ENCODE measurements around the gene MYO1A.

The MYO1A gene

GRCh38 chr12:57049890-57050289, at the start of gene MYO1A:
MYO1A (minus strand) TSS chr12:57050129; CDS start chr12:57048323, 1,806 bp downstream.
- no peak for DNase-seq (ENCODE audit: low read depth)
- H3K4me3 ChIP-seq (ENCODE audit: low read length) = no peak within 1 kb of the TSS
- TF ChIP-seq CTCF (conservative IDR thresholded peaks at IDR 0.05; ENCODE audit: low read depth, low read length) = no peak

GRCh38 chr12:57099047-57099714, 49.3 kb upstream of the MYO1A start:
- no peak overlapping the region for H3K4me3 ChIP-seq (ENCODE audit: low read length)
- TF ChIP-seq CTCF (conservative IDR thresholded peaks at IDR 0.05; ENCODE audit: low read depth, low read length) = no peak
- no peak for DNase-seq (ENCODE audit: low read depth)

GRCh38 chr12:57098546-57098945, 48.6 kb upstream of the MYO1A start:
- DNase-seq (ENCODE audit: low read depth) = no peak
- TF ChIP-seq CTCF (conservative IDR thresholded peaks at IDR 0.05; ENCODE audit: low read depth, low read length) = no peak
- H3K4me3 ChIP-seq (ENCODE audit: low read length) = no peak overlapping the region

GRCh38 chr12:57097554-57097835, 47.6 kb upstream of the MYO1A start:
- DNase-seq (ENCODE audit: low read depth) = no peak
- H3K4me3 ChIP-seq (ENCODE audit: low read length) = no peak overlapping the region
- no peak for TF ChIP-seq CTCF (conservative IDR thresholded peaks at IDR 0.05; ENCODE audit: low read depth, low read length)

GRCh38 chr12:57096748-57097553, 47.0 kb upstream of the MYO1A start:
- no peak overlapping the region for H3K4me3 ChIP-seq (ENCODE audit: low read length)
- no peak for TF ChIP-seq CTCF (conservative IDR thresholded peaks at IDR 0.05; ENCODE audit: low read depth, low read length)
- no peak for DNase-seq (ENCODE audit: low read depth)

GRCh38 chr12:57096099-57096572, 46.2 kb upstream of the MYO1A start:
- H3K4me3 ChIP-seq (ENCODE audit: low read length) = no peak overlapping the region
- no peak for TF ChIP-seq CTCF (conservative IDR thresholded peaks at IDR 0.05; ENCODE audit: low read depth, low read length)
- DNase-seq (ENCODE audit: low read depth) = no peak

- TF ChIP-seq CTCF (conservative IDR thresholded peaks at IDR 0.05; ENCODE audit: low read depth, low read length) = no peak
- no peak for DNase-seq (ENCODE audit: low read depth)
- no peak overlapping the region for H3K4me3 ChIP-seq (ENCODE audit: low read length)
These were observed 45.5 kb upstream of the MYO1A start for GRCh38 chr12:57095440-57095839.
